GM20431 (cell line): ENCODE measurements around the gene RNU1-4.
"Not testable (repeated sequence)": the region's sequence is repeated elsewhere in the genome, so short reads cannot be mapped to it uniquely, and the experiment has no call there.

Source experiments
- in situ Hi-C: fragments of 300-500 bp; cut with MseI, MboI; formaldehyde crosslinking; loops from one replicate; pipeline ENCODE4 v1.15.0; 2020; ENCODE audit warnings: low sequenced_read_pairs; ENCODE audit not compliant: unreplicated experiment

Gene RNU1-4

GRCh38 chr1:16740047-16740964 is at the start of gene RNU1-4:
TSS of gene RNU1-4 (plus strand) at chr1:16740516.
- in situ Hi-C loops, result not testable (repeated sequence)

GRCh38 chr1:16690971-16691682 is 49.2 kb upstream of the RNU1-4 start:
- in situ Hi-C loops, result not testable (repeated sequence)

- in situ Hi-C loops, result not testable (repeated sequence)
Observed at GRCh38 chr1:16692283-16692682, 48.0 kb upstream of the RNU1-4 start.

GRCh38 chr1:16692717-16693448 is 47.4 kb upstream of the RNU1-4 start:
- in situ Hi-C loops, result not testable (repeated sequence)

GRCh38 chr1:16693449-16694307 is 46.6 kb upstream of the RNU1-4 start:
- in situ Hi-C loops, result not testable (repeated sequence)

GRCh38 chr1:16694308-16694702 is 46.0 kb upstream of the RNU1-4 start:
- in situ Hi-C loops, result not testable (repeated sequence)

GRCh38 chr1:16696507-16697150 is 43.7 kb upstream of the RNU1-4 start:
- in situ Hi-C loops, result not testable (repeated sequence)

- in situ Hi-C loops, result not testable (repeated sequence)
Observed at GRCh38 chr1:16697152-16697551, 43.2 kb upstream of the RNU1-4 start.

- in situ Hi-C loops, result not testable (repeated sequence)
Observed at GRCh38 chr1:16699440-16699839, 40.9 kb upstream of the RNU1-4 start.

- in situ Hi-C loops, result not testable (repeated sequence)
Observed at GRCh38 chr1:16700138-16700895, 40.0 kb upstream of the RNU1-4 start.

- in situ Hi-C loops, result not testable (repeated sequence)
Observed at GRCh38 chr1:16701189-16701588, 39.1 kb upstream of the RNU1-4 start.

- in situ Hi-C loops, result not testable (repeated sequence)
Observed at GRCh38 chr1:16702280-16702679, 38.0 kb upstream of the RNU1-4 start.

- in situ Hi-C loops, result not testable (repeated sequence)
Observed at GRCh38 chr1:16703141-16703540, 37.2 kb upstream of the RNU1-4 start.

GRCh38 chr1:16703602-16704001 is 36.7 kb upstream of the RNU1-4 start:
- in situ Hi-C loops, result not testable (repeated sequence)

- in situ Hi-C loops, result not testable (repeated sequence)
Observed at GRCh38 chr1:16704076-16704475, 36.2 kb upstream of the RNU1-4 start.

GRCh38 chr1:16704502-16705100 is 35.7 kb upstream of the RNU1-4 start:
- in situ Hi-C loops, result not testable (repeated sequence)

- in situ Hi-C loops, result not testable (repeated sequence)
Observed at GRCh38 chr1:16706302-16706701, 34.0 kb upstream of the RNU1-4 start.
